ENCODE data around the gene CHCHD3. TPM values are rescaled to one million over a fixed set of nuclear protein-coding genes. Genes with fewer than 3 reads are reported as not detected.

Gene CHCHD3
- total and polyA plus RNA-seq, 7 donors: 61.7 to 93.4 (median 63.7) TPM

- intact Hi-C loops (cut with DNase I): no loop called here
- H3K4me1 ChIP-seq: peaks cover 0 to 15% (median 0%) of the 10 kb centered on the region in 4 donors
- WGBS, 2 donors: 71 to 81% methylated on average over 5 of the region's 5 CpGs
- H3K36me3 ChIP-seq: no peaks in the 10 kb centered on the region
- no peak overlapping the region for H3K27ac ChIP-seq
- H3K9me3 ChIP-seq: peaks cover 0 to 4% (median 0%) of the 10 kb centered on the region in 4 donors
- H3K4me3 ChIP-seq: no peak overlapping the region
- DNase-seq: no peak
- no peak for TF ChIP-seq POLR2AphosphoS5 (IDR thresholded peaks at IDR 0.05)
- H3K27me3 ChIP-seq: no peaks in the 10 kb centered on the region
These were observed 52.4 kb downstream of the CHCHD3 start for GRCh38 chr7:133029463-133029862.

- peaks cover 0 to 4% (median 0%) of the 10 kb centered on the region in 4 donors for H3K9me3 ChIP-seq
- intact Hi-C loops (cut with DNase I): no loop called here
- TF ChIP-seq POLR2A (IDR thresholded peaks at IDR 0.05) (no peak), EP300 (IDR thresholded peaks at IDR 0.05) (no peak), POLR2AphosphoS5 (IDR thresholded peaks at IDR 0.05) (no peak), CTCF (IDR thresholded peaks at IDR 0.05) (no peak)
- peaks cover 0 to 15% (median 3%) of the 10 kb centered on the region in 4 donors for H3K4me1 ChIP-seq
- no peak overlapping the region for H3K4me3 ChIP-seq
- H3K27ac ChIP-seq: no peak overlapping the region
- H3K36me3 ChIP-seq: no peaks in the 10 kb centered on the region
- no peak for DNase-seq
- H3K27me3 ChIP-seq: no peaks in the 10 kb centered on the region
These were observed 54.5 kb downstream of the CHCHD3 start for GRCh38 chr7:133027397-133027796.

DNA sequence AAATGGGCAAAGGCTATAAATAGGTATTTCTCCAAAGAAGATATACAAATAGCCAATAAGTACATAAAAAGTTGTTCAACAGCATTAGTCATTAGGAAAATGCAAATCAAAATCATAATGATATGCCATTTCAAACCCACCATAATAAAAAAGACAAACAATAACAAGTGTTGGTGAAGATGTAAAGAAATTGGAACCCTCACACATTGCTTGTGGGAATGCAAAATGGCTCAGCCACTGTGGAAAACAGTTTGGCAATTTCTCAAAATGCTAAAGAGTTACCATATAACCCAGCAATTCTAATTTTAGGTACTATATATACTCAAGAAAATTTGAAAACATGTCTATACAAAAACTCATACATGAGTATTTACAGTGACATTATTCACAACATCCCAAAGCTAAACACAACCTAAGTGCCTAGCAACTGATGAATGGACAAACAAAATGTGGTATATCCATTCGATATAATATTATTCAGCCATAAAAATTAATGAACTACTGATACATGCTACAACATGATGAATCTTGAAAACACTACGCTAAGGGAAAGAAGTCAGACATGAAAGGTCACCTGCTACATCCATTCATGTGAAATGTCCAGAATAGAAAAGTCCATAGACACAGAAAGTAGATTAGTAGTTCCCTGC, 55.6 kb downstream of the CHCHD3 start:
- Histone ChIP-seq H3K9me3 (peaks cover 0 to 4% (median 0%) of the 10 kb centered on the region in 4 donors), H3K36me3 (no peaks in the 10 kb centered on the region), H3K27ac (no peak overlapping the region), H3K4me1 (peaks cover 0 to 15% (median 3%) of the 10 kb centered on the region in 4 donors), H3K27me3 (no peaks in the 10 kb centered on the region), H3K4me3 (no peak overlapping the region)
- no peak for TF ChIP-seq POLR2A (IDR thresholded peaks at IDR 0.05)
- TF ChIP-seq CTCF (IDR thresholded peaks at IDR 0.05): no peak
- TF ChIP-seq EP300 (IDR thresholded peaks at IDR 0.05): no peak
- TF ChIP-seq POLR2AphosphoS5 (IDR thresholded peaks at IDR 0.05): no peak
- no peak for DNase-seq
- intact Hi-C loops (cut with DNase I): no loop called here
- WGBS, 2 donors: 97 to 99% methylated on average over 2 of the region's 2 CpGs

DNA sequence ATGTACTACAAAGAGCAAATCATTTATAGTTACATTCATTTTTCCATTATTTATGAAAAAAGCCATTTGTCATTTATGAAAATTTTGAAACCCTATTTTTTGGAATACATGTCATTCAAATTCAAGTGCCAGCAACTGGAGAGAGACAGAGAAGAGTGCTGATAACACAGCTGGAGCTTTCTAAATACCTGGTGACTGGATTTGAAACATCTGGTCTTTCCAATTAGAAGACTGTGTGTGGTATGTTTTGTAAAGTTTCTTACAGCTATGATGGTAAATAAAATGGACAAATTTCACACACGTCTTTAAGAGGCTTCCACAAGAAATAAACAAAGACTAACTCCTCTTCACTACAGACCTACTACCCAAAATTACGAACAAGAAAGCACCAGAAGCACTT, 56.8 kb downstream of the CHCHD3 start:
- WGBS, 2 donors: 89% methylated on average over 2 of the region's 2 CpGs
- no peak for DNase-seq
- Histone ChIP-seq H3K27ac (no peak overlapping the region), H3K4me1 (peaks cover 0 to 6% (median 3%) of the 10 kb centered on the region in 4 donors), H3K4me3 (no peak overlapping the region), H3K36me3 (no peaks in the 10 kb centered on the region), H3K9me3 (peaks cover 0 to 4% (median 0%) of the 10 kb centered on the region in 4 donors), H3K27me3 (no peaks in the 10 kb centered on the region)
- intact Hi-C loops (cut with DNase I): no loop called here
- no peak for TF ChIP-seq EP300 (IDR thresholded peaks at IDR 0.05)
- no peak for TF ChIP-seq POLR2A (IDR thresholded peaks at IDR 0.05)
- TF ChIP-seq POLR2AphosphoS5 (IDR thresholded peaks at IDR 0.05): no peak
- no peak for TF ChIP-seq CTCF (IDR thresholded peaks at IDR 0.05)

GRCh38 chr7:133024596-133024995, 57.3 kb downstream of the CHCHD3 start:
- no peak for DNase-seq
- H3K9me3 ChIP-seq: peaks cover 0 to 4% (median 0%) of the 10 kb centered on the region in 4 donors
- H3K36me3 ChIP-seq: no peaks in the 10 kb centered on the region
- no peaks in the 10 kb centered on the region for H3K27me3 ChIP-seq
- H3K4me1 ChIP-seq: peaks cover 0 to 5% (median under 1%) of the 10 kb centered on the region in 4 donors
- H3K27ac ChIP-seq: no peak overlapping the region
- intact Hi-C loops (cut with DNase I): no loop called here
- no peak overlapping the region for H3K4me3 ChIP-seq
- TF ChIP-seq EP300 (IDR thresholded peaks at IDR 0.05): no peak
- no peak for TF ChIP-seq POLR2AphosphoS5 (IDR thresholded peaks at IDR 0.05)
- TF ChIP-seq CTCF (IDR thresholded peaks at IDR 0.05): no peak
- no peak for TF ChIP-seq POLR2A (IDR thresholded peaks at IDR 0.05)
- WGBS, 2 donors: 87 to 91% methylated on average over 5 of the region's 5 CpGs
